ENCODE results near the gene CHST3. TPM values are rescaled to one million over a fixed set of nuclear protein-coding genes. Genes with fewer than 3 reads are reported as not detected.
"Not testable (repeated sequence)": the region's sequence is repeated elsewhere in the genome, so short reads cannot be mapped to it uniquely, and the experiment has no call there.

CHST3 gene
- total RNA-seq, 1 donor, result under 0.01 TPM

- no peak for DNase-seq (ENCODE audit: low read depth in 2 of 3, low spot score in 2 of 3)
These were observed 17.5 kb upstream of the CHST3 start for GRCh38 chr10:71946700-71947099.

GRCh38 chr10:71948496-71949067, 15.6 kb upstream of the CHST3 start:
- DNase-seq (ENCODE audit: low read depth in 2 of 3, low spot score in 2 of 3), result no peak

GRCh38 chr10:71950683-71951082, 13.5 kb upstream of the CHST3 start:
- no peak for DNase-seq (ENCODE audit: low read depth in 2 of 3, low spot score in 2 of 3)

- no peak for DNase-seq (ENCODE audit: low read depth in 2 of 3, low spot score in 2 of 3)
These were observed 11.4 kb upstream of the CHST3 start for GRCh38 chr10:71952745-71953144.

- no peak for DNase-seq (ENCODE audit: low read depth in 2 of 3, low spot score in 2 of 3)
These were observed 6.5 kb upstream of the CHST3 start for GRCh38 chr10:71957546-71958275.

- DNase-seq (ENCODE audit: low read depth in 2 of 3, low spot score in 2 of 3), result no peak
These were observed 4.7 kb upstream of the CHST3 start for GRCh38 chr10:71959526-71959925.

- no peak for DNase-seq (ENCODE audit: low read depth in 2 of 3, low spot score in 2 of 3)
These were observed 2.4 kb upstream of the CHST3 start for GRCh38 chr10:71961831-71962230.

GRCh38 chr10:71962901-71963300, 1.3 kb upstream of the CHST3 start:
- DNase-seq (ENCODE audit: low read depth in 2 of 3, low spot score in 2 of 3), result no peak

- DNase-seq (ENCODE audit: low read depth in 2 of 3, low spot score in 2 of 3), result no peak
These were observed 671 bp upstream of the CHST3 start for GRCh38 chr10:71963351-71964097.

GRCh38 chr10:71964743-71965515, 734 bp downstream of the CHST3 start:
- DNase-seq (ENCODE audit: low read depth in 2 of 3, low spot score in 2 of 3), result peak in 2 of 3 donors; percentile 40 to 59

- no peak for DNase-seq (ENCODE audit: low read depth in 2 of 3, low spot score in 2 of 3)
These were observed 1.4 kb downstream of the CHST3 start for GRCh38 chr10:71965623-71966022.

- no peak for DNase-seq (ENCODE audit: low read depth in 2 of 3, low spot score in 2 of 3)
These were observed 2.1 kb downstream of the CHST3 start for GRCh38 chr10:71966046-71967004.

- DNase-seq (ENCODE audit: low read depth in 2 of 3, low spot score in 2 of 3), result not testable (repeated sequence)
These were observed 3.8 kb downstream of the CHST3 start for GRCh38 chr10:71967958-71968357.

GRCh38 chr10:71968553-71969474, 4.6 kb downstream of the CHST3 start:
- DNase-seq (ENCODE audit: low read depth in 2 of 3, low spot score in 2 of 3), result no peak

GRCh38 chr10:71969929-71970328, 5.7 kb downstream of the CHST3 start:
- no peak for DNase-seq (ENCODE audit: low read depth in 2 of 3, low spot score in 2 of 3)

GRCh38 chr10:71970331-71970730, 6.1 kb downstream of the CHST3 start:
- peak in 1 of 3 donors; percentile 8 for DNase-seq (ENCODE audit: low read depth in 2 of 3, low spot score in 2 of 3)

GRCh38 chr10:71970869-71971268, 6.7 kb downstream of the CHST3 start:
- no peak for DNase-seq (ENCODE audit: low read depth in 2 of 3, low spot score in 2 of 3)

GRCh38 chr10:71971311-71971731, 7.1 kb downstream of the CHST3 start:
- no peak for DNase-seq (ENCODE audit: low read depth in 2 of 3, low spot score in 2 of 3)

Data from hematopoietic multipotent progenitor cell (in vitro differentiated cells).